Cardiac septum (tissue), 1 donor: ENCODE measurements around the gene BCL6B. TPM values are rescaled to one million over a fixed set of nuclear protein-coding genes. Genes with fewer than 3 reads are reported as not detected.
A peak's percentile ranks its signal among the peaks of the same experiment; 100 is the strongest.

Experiments used
- DNase-seq: peaks from one replicate; pipeline ENCODE4 v3.0.0-alpha.2; 2020; ENCODE audit warnings: low spot score
- intact Hi-C: fragments of 100-400 bp; cut with DNase I; formaldehyde crosslinking; loops from one replicate; pipeline ENCODE4 v1.14.0; 2022
- total RNA-seq: library from RNA; stranded (reverse); fragmentation: NEBNext Ultra II Directional; extraction: Animal tissue kit (Norgen Biotek cat#: 25700); gene quantifications from one replicate; pipeline ENCODE4 v1.2.1, GENCODE V29; 2021
- donor health status: DM: no; HTN: no; CAD: no.

Gene BCL6B
- total RNA-seq, 1 donor from 2014 or later = 8.8 TPM

GRCh38 chr17:7021993-7022778, 664 bp upstream of the BCL6B start:
- DNase-seq = peak; percentile 89
- intact Hi-C loops = loop anchor here (5.0 kb wide), 1 partner anchor 270 kb away; no protein-coding TSS in a partner anchor

- intact Hi-C loops = loop anchor here (5.0 kb wide), 1 partner anchor 271 kb away; no protein-coding TSS in a partner anchor
- peak; percentile 97 for DNase-seq
Measured at GRCh38 chr17:7023576-7024401, 939 bp downstream of the BCL6B start.

GRCh38 chr17:7024402-7024785, 1.5 kb downstream of the BCL6B start:
- DNase-seq = peak; percentile 75
- intact Hi-C loops = loop anchor here (5.0 kb wide), 1 partner anchor 272 kb away; no protein-coding TSS in a partner anchor

- DNase-seq = no peak
- intact Hi-C loops = no loop called here
Measured at GRCh38 chr17:7025245-7025644, 2.4 kb downstream of the BCL6B start.

GRCh38 chr17:7026471-7027115, 3.7 kb downstream of the BCL6B start:
- DNase-seq = no peak
- intact Hi-C loops = no loop called here

GRCh38 chr17:7027335-7027734, 4.5 kb downstream of the BCL6B start:
- DNase-seq = no peak
- intact Hi-C loops = no loop called here

- intact Hi-C loops = no loop called here
- DNase-seq = no peak
Measured at GRCh38 chr17:7029096-7029495, 6.2 kb downstream of the BCL6B start.

GRCh38 chr17:7029659-7030058, 6.8 kb downstream of the BCL6B start:
- no peak for DNase-seq
- intact Hi-C loops = no loop called here

GRCh38 chr17:7034955-7035590, 12.2 kb downstream of the BCL6B start:
- intact Hi-C loops = no loop called here

GRCh38 chr17:7035591-7036368, 12.9 kb downstream of the BCL6B start, which contains the start of gene SLC16A13:
SLC16A13 (plus strand) TSS chr17:7036015; CDS start chr17:7036383, 368 bp downstream.
- intact Hi-C loops = no loop called here
- peak; percentile 98 for DNase-seq

More at GRCh38 chr17:7034955-7035590, 12.2 kb downstream of the BCL6B start:
- no peak for DNase-seq

GRCh38 chr17:7038025-7038862, 15.4 kb downstream of the BCL6B start:
- DNase-seq = no peak
- intact Hi-C loops = no loop called here

GRCh38 chr17:7039832-7040231, 17.0 kb downstream of the BCL6B start:
- intact Hi-C loops = no loop called here
- no peak for DNase-seq

- DNase-seq = no peak
- intact Hi-C loops = no loop called here
Measured at GRCh38 chr17:7041607-7042500, 19.0 kb downstream of the BCL6B start.

- DNase-seq = no peak
- intact Hi-C loops = no loop called here
Measured at GRCh38 chr17:7042501-7043181, 19.8 kb downstream of the BCL6B start.

- intact Hi-C loops = no loop called here
- no peak for DNase-seq
Measured at GRCh38 chr17:7043182-7043496, 20.3 kb downstream of the BCL6B start.

GRCh38 chr17:7043497-7044198, 20.8 kb downstream of the BCL6B start, which contains the start of gene SLC16A11:
SLC16A11 (minus strand) TSS chr17:7044092; CDS start chr17:7043513, 579 bp downstream.
- no peak for DNase-seq
- intact Hi-C loops = no loop called here
